HCT116 (cell line): ENCODE measurements around the gene SLC10A3.

Experiments used
- CTCF ChIP-seq, 3 experiments: fragments of 200-600 bp in 1 of 3; sonication (generic) in 1 of 3; IDR thresholded peaks in 2 of 3; conservative IDR thresholded peaks in 1 of 3; 2 replicates each; pipeline ENCODE4 v1.5.1; 2012 to 2017; ENCODE audit warnings: low read depth in 2 of 3, low read length in 2 of 3, antibody characterized with exemption in 1 of 3, borderline replicate concordance in 1 of 3, control low read depth in 1 of 3, mild to moderate bottlenecking in 1 of 3, mixed read lengths in 1 of 3, mixed run types in 1 of 3, moderate library complexity in 1 of 3; ENCODE audit not compliant: insufficient read depth in 1 of 3
- POLR2A ChIP-seq: IDR thresholded peaks from 2 replicates; pipeline ENCODE4 v1.7.0; 2011; ENCODE audit warnings: borderline replicate concordance; ENCODE audit not compliant: insufficient read depth, insufficient read length; ENCODE audit errors: extremely low read depth
- POLR2AphosphoS5 ChIP-seq: IDR thresholded peaks from 2 replicates; pipeline ENCODE4 v1.6.1; 2011; ENCODE audit warnings: mild to moderate bottlenecking, low read depth, low read length, moderate library complexity

GRCh38 chrX:154466036-154466435 is 24.4 kb downstream of the SLC10A3 start:
- TF ChIP-seq POLR2A (no peak), CTCF (IDR thresholded peaks at IDR 0.05 in 2 of 3, conservative IDR thresholded peaks at IDR 0.05 in 1 of 3; ENCODE audit: borderline replicate concordance in 1 of 3, insufficient read depth in 1 of 3, low read depth in 2 of 3, low read length in 2 of 3) (no peak), POLR2AphosphoS5 (no peak)
